Astrocyte of the spinal cord (primary cell): ENCODE measurements around the gene OSBPL5.

ENCODE experiments used
- DNase-seq: peaks from one replicate; pipeline ENCODE4 v3.0.0; 2011; ENCODE audit warnings: low read depth, low spot score
- H3K4me3 ChIP-seq: 2 replicates; pipeline ENCODE4 v1.5.1; 2011; ENCODE audit warnings: low read depth, mild to moderate bottlenecking, low read length, moderate library complexity
- in situ Hi-C: cut with HindIII; loops from 2 replicates; pipeline ENCODE4 v1.10.0; 2017; ENCODE audit warnings: low sequenced_read_pairs
- TF ChIP-seq, protein P1 (sequence below): IDR thresholded peaks from 2 replicates; pipeline ENCODE4 v1.5.1; 2012; ENCODE audit warnings: low read depth, mild to moderate bottlenecking, low read length, inconsistent platforms

The OSBPL5 gene

DNA sequence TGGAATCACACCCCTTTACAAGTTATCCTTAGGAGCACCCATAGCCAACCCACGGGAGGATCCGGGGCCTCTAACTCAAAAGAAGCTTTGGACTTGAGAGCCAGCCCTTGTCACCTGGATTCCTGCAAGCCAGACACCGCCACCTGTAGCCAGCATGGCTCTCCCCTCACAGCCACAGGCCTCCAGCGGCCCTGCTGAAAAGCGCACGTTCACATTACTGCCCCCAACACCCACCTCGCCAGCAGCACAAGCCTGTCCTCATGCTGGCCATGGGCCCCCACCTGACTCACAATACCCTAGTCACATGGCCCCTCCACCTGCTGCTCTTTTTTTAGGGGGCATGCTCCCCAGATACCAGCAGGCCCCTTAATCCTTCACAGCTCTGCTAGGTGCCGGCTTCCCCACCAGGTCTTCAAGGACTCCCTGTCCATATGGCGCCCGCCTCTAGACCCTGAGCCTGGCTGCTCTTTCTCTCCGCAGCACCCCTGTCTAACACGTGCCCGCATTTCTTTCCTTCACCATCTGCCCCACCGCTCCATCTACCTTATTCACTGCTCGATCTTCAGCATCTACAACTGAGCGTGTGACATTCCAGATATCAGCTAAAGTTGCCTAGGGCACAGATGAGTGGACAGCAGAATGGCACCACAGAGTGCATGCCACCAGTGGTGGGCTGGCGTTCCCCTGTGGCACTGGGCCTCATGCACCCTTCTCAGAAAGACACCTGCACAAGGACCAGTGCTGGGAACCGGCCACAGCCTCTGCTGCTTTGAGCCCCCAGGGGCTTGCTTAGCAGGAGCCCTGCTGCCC lies 114.5 kb downstream of the OSBPL5 start:
- H3K4me3 ChIP-seq, result no peak overlapping the region
- TF ChIP-seq, protein P1, sequence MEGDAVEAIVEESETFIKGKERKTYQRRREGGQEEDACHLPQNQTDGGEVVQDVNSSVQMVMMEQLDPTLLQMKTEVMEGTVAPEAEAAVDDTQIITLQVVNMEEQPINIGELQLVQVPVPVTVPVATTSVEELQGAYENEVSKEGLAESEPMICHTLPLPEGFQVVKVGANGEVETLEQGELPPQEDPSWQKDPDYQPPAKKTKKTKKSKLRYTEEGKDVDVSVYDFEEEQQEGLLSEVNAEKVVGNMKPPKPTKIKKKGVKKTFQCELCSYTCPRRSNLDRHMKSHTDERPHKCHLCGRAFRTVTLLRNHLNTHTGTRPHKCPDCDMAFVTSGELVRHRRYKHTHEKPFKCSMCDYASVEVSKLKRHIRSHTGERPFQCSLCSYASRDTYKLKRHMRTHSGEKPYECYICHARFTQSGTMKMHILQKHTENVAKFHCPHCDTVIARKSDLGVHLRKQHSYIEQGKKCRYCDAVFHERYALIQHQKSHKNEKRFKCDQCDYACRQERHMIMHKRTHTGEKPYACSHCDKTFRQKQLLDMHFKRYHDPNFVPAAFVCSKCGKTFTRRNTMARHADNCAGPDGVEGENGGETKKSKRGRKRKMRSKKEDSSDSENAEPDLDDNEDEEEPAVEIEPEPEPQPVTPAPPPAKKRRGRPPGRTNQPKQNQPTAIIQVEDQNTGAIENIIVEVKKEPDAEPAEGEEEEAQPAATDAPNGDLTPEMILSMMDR, result no peak
- DNase-seq, result no peak
- in situ Hi-C loops, result no loop called here

DNA sequence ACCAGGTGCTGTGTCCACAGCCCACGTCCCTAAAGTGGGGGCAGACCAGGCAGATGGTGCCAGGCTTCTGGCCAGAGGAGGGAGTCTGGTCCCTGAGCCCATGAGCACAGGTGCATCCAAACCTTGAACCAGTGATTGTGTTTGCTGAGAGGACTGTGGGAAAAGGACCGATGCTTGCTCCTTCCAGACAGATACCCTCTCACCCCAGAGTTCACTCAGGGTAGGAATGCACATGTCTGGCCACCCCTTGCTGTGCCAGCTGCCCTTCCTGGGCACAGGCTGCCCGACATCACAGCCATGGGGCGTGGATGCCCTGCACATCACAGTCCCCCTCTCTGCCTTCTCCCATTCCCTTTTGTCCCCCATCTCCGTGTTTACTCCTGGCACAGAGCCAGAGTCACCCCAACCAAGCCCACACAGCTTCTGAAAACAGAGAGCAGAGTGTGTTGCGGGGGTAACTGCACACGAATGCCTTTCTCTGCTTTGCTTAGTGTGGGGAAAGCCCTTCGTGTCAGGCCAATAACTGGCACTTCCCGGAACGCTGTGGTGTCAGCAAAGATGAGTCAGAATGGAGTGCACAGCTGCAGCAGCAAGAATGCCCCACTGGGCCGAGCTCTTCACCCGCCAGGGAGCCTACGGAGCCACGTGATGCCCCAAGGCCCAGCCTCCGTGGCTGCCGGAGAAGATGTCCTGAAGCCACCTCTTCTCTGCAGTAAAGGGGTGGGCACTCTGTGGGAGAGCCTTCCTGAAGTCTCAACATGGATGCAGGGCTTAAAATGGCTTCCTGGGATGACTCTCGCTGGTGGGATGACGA lies 115.5 kb downstream of the OSBPL5 start:
- peak; percentile 95 for DNase-seq
- TF ChIP-seq, protein P1, result peak; percentile 42
- no peak overlapping the region for H3K4me3 ChIP-seq
- in situ Hi-C loops, result no loop called here

DNA sequence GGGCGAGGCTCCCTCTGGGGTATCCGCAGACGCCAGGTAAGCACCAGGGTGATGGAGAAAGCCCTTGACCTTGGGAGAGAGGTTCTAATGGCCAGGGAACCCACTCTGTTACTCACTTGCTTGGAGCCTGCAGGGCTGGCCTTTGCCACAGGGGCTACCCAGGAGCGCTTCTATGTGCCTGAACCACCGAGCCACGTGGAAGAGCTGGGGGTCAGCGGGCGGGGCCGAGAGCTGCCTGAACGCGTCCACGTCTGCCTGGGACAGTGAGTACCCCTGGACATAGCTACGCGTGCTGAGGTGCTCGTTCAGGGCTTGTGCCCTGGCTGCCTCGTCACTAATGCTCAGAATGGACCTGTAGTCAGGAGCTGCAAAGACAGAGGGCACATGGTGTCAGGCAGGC lies 117.5 kb downstream of the OSBPL5 start:
- TF ChIP-seq, protein P1, result no peak
- in situ Hi-C loops, result no loop called here
- H3K4me3 ChIP-seq, result no peak overlapping the region
- DNase-seq, result no peak

DNA sequence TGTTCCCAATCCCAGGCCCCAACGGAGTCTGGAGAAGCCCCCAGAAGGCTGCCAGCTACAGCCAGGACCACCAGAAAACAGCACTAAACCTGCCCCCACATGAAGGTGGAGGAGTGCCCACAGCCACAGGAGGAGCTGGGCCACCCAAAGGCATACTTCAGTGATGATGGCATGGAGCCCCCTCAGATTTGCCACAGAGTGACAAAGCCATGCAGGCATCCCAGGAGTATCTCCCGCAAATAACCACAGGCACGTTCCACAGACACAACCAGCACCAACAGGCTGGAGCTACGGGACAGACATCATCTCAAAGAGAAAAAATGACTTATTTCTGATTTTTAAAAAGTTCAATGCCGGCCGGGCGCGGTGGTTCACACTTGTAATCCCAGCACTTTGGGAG lies 118.5 kb downstream of the OSBPL5 start:
- H3K4me3 ChIP-seq, result no peak overlapping the region
- TF ChIP-seq, protein P1, result no peak
- in situ Hi-C loops, result no loop called here
- no peak for DNase-seq

DNA sequence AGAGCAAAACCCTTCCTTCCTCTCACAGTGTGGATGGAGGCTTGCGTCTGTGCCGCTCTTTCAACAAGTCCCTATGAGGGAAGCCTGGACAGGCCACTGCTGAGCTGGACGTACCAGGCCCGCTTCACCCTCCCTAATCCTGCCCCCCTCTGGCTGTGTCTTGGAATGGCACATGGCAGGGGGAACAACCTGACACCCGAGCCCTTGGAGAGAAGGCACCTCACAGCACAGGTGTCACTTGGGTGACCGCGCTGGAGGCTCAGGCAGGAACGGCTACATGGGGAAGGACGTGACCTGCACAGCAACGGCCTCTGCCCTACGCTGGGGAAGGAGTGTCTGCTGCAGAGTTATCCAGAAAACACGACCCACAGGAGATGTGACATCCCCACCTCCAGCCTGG lies 118.9 kb downstream of the OSBPL5 start:
- H3K4me3 ChIP-seq, result no peak overlapping the region
- no peak for DNase-seq
- in situ Hi-C loops, result no loop called here
- TF ChIP-seq, protein P1, result peak; percentile 46

DNA sequence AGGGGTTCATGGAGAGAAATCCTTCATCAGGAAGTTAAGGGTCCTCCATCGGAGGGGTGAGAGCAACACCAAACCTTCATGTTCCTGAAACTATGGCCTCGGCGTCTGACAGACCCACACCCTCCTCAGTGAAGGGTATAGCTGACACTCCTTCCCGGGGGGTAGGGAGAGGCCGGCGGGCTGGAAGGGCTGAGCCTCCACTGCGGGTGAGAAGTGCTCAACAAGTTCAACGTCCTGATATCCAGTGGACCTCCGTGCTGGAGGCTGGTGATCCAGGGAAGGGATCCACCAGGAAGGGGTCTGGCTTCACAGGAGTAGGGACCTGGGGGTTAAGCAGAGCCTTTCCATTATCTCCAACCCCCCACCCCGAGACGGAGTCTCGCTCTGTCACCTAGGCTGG lies 120.2 kb downstream of the OSBPL5 start:
- in situ Hi-C loops, result no loop called here
- TF ChIP-seq, protein P1, result no peak
- no peak overlapping the region for H3K4me3 ChIP-seq
- no peak for DNase-seq
